ENCODE measurements around the gene HBP1. TPM values are rescaled to one million over a fixed set of nuclear protein-coding genes. Genes with fewer than 3 reads are reported as not detected.
A peak's percentile ranks its signal among the peaks of the same experiment; 100 is the strongest.
"Not testable (repeated sequence)": the region's sequence is repeated elsewhere in the genome, so short reads cannot be mapped to it uniquely, and the experiment has no call there.

Gene HBP1
- total and polyA plus RNA-seq, 4 experiments from 2014 or later, result 71.6 to 116 (median 105) TPM

DNA sequence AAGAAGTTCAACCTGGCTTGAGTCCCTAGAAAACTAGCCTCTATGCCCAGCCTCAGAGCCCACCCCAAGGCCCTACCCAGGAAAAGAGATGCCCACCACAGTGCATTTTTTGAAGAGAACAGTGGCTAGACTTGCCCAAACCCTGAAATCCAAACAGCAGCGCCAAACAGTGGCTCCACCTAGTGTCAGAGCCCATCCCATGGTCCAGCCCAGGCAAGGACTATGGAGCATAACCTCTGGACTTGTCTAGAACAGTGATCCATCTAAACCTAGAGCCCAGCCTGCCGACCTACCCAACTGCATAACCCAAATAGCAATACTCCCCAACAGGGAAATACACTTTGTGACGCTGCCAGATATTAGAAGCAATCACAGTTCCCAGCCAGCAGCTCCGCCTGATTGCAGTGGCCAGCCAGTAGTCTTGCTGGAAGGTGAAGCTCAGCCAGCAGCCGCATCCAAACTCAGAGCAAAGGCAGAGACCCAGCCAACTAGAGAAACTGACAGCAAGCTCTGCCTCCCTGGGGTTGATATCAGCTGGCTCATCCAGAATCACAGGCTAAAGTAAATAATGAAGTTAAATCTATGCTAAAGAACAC lies 44.5 kb downstream of the HBP1 start:
- no peak for DNase-seq
- Mint-ChIP-seq H3K9me3 (peaks cover 0 to 30% (median 22%) of the 10 kb centered on the region in 8 donors), H3K4me3 (no peak overlapping the region), H3K27me3 (no peaks in the 10 kb centered on the region), H3K4me1 (peaks cover 0 to 3% (median 2%) of the 10 kb centered on the region in 4 donors), H3K36me3 (peaks cover 63 to 76% of the 10 kb centered on the region in 2 donors), H3K27ac (peak overlapping the region in 2 of 7 donors; percentile 54 to 80)
- Histone ChIP-seq H3K27me3 (ENCODE audit: insufficient read depth, low read length) (no peaks in the 10 kb centered on the region), H3K36me3 (ENCODE audit: insufficient read depth, low read length) (peaks cover 17% of the 10 kb centered on the region), H3K9me3 (ENCODE audit: control insufficient read depth in 1 of 2, low read length in 2 of 2) (peaks cover 0 to 3% of the 10 kb centered on the region in 2 donors), H3K27ac (ENCODE audit: low read depth, low read length) (no peak overlapping the region), H3K4me3 (ENCODE audit: low read length in 2 of 2) (no peak overlapping the region), H3K4me1 (ENCODE audit: insufficient read depth, low read length) (no peaks in the 10 kb centered on the region)
- ChIA-PET POLR2A (ENCODE audit: partially characterized antibody) (no interaction called here), CTCF (ENCODE audit: partially characterized antibody) (no interaction called here)
- intact Hi-C loops (cut with micrococcal nuclease), result no loop called here

- Mint-ChIP-seq H3K4me1 (peaks cover 0 to 3% (median 2%) of the 10 kb centered on the region in 4 donors), H3K9me3 (peaks cover 0 to 30% (median 22%) of the 10 kb centered on the region in 8 donors), H3K36me3 (peaks cover 62 to 78% of the 10 kb centered on the region in 2 donors), H3K27me3 (no peaks in the 10 kb centered on the region), H3K4me3 (no peak overlapping the region), H3K27ac (peak overlapping the region in 2 of 7 donors; percentile 39 to 80)
- no peaks in the 10 kb centered on the region for H3K4me1 ChIP-seq (ENCODE audit: insufficient read depth, low read length)
- no peak overlapping the region for H3K27ac ChIP-seq (ENCODE audit: low read depth, low read length)
- POLR2A ChIA-PET (ENCODE audit: partially characterized antibody), result no interaction called here
- peaks cover 10% of the 10 kb centered on the region for H3K36me3 ChIP-seq (ENCODE audit: insufficient read depth, low read length)
- intact Hi-C loops (cut with micrococcal nuclease), result no loop called here
- DNase-seq, result no peak
- peaks cover 0 to 3% of the 10 kb centered on the region in 2 donors for H3K9me3 ChIP-seq (ENCODE audit: control insufficient read depth in 1 of 2, low read length in 2 of 2)
- H3K4me3 ChIP-seq (ENCODE audit: low read length in 2 of 2), result no peak overlapping the region
- no peaks in the 10 kb centered on the region for H3K27me3 ChIP-seq (ENCODE audit: insufficient read depth, low read length)
- CTCF ChIA-PET (ENCODE audit: partially characterized antibody), result no interaction called here
Measured at GRCh38 chr7:107213945-107214344, 45.1 kb downstream of the HBP1 start.

- Mint-ChIP-seq H3K4me1 (peaks cover 0 to 7% (median 4%) of the 10 kb centered on the region in 4 donors), H3K27ac (no peak overlapping the region), H3K27me3 (no peaks in the 10 kb centered on the region), H3K36me3 (peaks cover 63 to 72% of the 10 kb centered on the region in 2 donors), H3K9me3 (peaks cover 2 to 18% (median 11%) of the 10 kb centered on the region in 8 donors), H3K4me3 (no peak overlapping the region)
- ChIA-PET POLR2A (ENCODE audit: partially characterized antibody) (no interaction called here), CTCF (ENCODE audit: partially characterized antibody) (no interaction called here)
- intact Hi-C loops (cut with micrococcal nuclease), result no loop called here
- no peaks in the 10 kb centered on the region for H3K4me1 ChIP-seq (ENCODE audit: insufficient read depth, low read length)
- no peaks in the 10 kb centered on the region for H3K36me3 ChIP-seq (ENCODE audit: insufficient read depth, low read length)
- no peaks in the 10 kb centered on the region for H3K27me3 ChIP-seq (ENCODE audit: insufficient read depth, low read length)
- H3K27ac ChIP-seq (ENCODE audit: low read depth, low read length), result no peak overlapping the region
- DNase-seq, result no peak
- H3K4me3 ChIP-seq (ENCODE audit: low read length in 2 of 2), result no peak overlapping the region
- peaks cover 0 to under 1% of the 10 kb centered on the region in 2 donors for H3K9me3 ChIP-seq (ENCODE audit: control insufficient read depth in 1 of 2, low read length in 2 of 2)
Measured at GRCh38 chr7:107219563-107220244, 50.9 kb downstream of the HBP1 start.

DNA sequence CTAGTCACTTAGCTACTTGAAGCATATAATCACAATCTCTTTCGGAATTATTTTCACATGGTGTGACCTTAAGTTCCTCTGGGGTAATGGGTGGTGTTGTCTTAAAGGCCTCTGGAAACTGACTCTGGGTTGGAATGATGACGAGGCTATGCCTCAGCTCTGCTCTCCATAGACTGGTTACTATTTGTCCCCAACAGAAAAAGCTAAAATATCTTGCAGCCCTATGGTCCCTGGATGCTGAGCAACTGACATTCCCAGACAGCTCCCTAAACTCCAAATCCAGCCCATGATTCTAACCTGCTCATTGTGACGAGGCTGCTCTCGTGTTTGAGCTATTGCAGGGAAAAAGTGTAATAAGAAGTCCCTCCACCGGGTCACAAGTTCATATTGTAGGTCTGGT lies 51.6 kb downstream of the HBP1 start:
- POLR2A ChIA-PET (ENCODE audit: partially characterized antibody), result interaction anchor here (0.5 kb wide), 1 partner anchor 70 kb away, joined by 3 read pairs; no protein-coding TSS in a partner anchor

GRCh38 chr7:107220806-107221205 lies 52.0 kb downstream of the HBP1 start:
- CTCF ChIA-PET (ENCODE audit: partially characterized antibody); H3K9me3 ChIP-seq (ENCODE audit: control insufficient read depth in 1 of 2, low read length in 2 of 2); H3K27me3 Mint-ChIP-seq; H3K27ac Mint-ChIP-seq; H3K4me3 ChIP-seq (ENCODE audit: low read length in 2 of 2); H3K4me1 Mint-ChIP-seq; H3K36me3 ChIP-seq (ENCODE audit: insufficient read depth, low read length); H3K27ac ChIP-seq (ENCODE audit: low read depth, low read length); intact Hi-C loops (cut with micrococcal nuclease); H3K4me3 Mint-ChIP-seq; H3K4me1 ChIP-seq (ENCODE audit: insufficient read depth, low read length); H3K27me3 ChIP-seq (ENCODE audit: insufficient read depth, low read length); DNase-seq: not testable (repeated sequence)
- Mint-ChIP-seq H3K9me3 (peaks cover 1 to 11% (median 6%) of the 10 kb centered on the region in 8 donors), H3K36me3 (peaks cover 62 to 67% of the 10 kb centered on the region in 2 donors)
- POLR2A ChIA-PET (ENCODE audit: partially characterized antibody), result interaction anchor here (0.5 kb wide), 1 partner anchor 70 kb away, joined by 3 read pairs; no protein-coding TSS in a partner anchor

More for the DNA sequence above, 51.6 kb downstream of the HBP1 start:
- Histone ChIP-seq H3K27me3 (ENCODE audit: insufficient read depth, low read length) (no peaks in the 10 kb centered on the region), H3K36me3 (ENCODE audit: insufficient read depth, low read length) (no peaks in the 10 kb centered on the region), H3K9me3 (ENCODE audit: control insufficient read depth in 1 of 2, low read length in 2 of 2) (no peaks in the 10 kb centered on the region), H3K4me1 (ENCODE audit: insufficient read depth, low read length) (no peaks in the 10 kb centered on the region), H3K27ac (ENCODE audit: low read depth, low read length) (no peak overlapping the region), H3K4me3 (ENCODE audit: low read length in 2 of 2) (no peak overlapping the region)
- peaks cover 0 to 7% (median 2%) of the 10 kb centered on the region in 4 donors for H3K4me1 Mint-ChIP-seq
- peaks cover 2 to 11% (median 6%) of the 10 kb centered on the region in 8 donors for H3K9me3 Mint-ChIP-seq
- no peak overlapping the region for H3K4me3 Mint-ChIP-seq
- intact Hi-C loops (cut with micrococcal nuclease), result no loop called here
- CTCF ChIA-PET (ENCODE audit: partially characterized antibody), result no interaction called here
- peaks cover 63 to 68% of the 10 kb centered on the region in 2 donors for H3K36me3 Mint-ChIP-seq
- DNase-seq, result no peak
- H3K27ac Mint-ChIP-seq, result no peak overlapping the region
- H3K27me3 Mint-ChIP-seq, result no peaks in the 10 kb centered on the region

DNA sequence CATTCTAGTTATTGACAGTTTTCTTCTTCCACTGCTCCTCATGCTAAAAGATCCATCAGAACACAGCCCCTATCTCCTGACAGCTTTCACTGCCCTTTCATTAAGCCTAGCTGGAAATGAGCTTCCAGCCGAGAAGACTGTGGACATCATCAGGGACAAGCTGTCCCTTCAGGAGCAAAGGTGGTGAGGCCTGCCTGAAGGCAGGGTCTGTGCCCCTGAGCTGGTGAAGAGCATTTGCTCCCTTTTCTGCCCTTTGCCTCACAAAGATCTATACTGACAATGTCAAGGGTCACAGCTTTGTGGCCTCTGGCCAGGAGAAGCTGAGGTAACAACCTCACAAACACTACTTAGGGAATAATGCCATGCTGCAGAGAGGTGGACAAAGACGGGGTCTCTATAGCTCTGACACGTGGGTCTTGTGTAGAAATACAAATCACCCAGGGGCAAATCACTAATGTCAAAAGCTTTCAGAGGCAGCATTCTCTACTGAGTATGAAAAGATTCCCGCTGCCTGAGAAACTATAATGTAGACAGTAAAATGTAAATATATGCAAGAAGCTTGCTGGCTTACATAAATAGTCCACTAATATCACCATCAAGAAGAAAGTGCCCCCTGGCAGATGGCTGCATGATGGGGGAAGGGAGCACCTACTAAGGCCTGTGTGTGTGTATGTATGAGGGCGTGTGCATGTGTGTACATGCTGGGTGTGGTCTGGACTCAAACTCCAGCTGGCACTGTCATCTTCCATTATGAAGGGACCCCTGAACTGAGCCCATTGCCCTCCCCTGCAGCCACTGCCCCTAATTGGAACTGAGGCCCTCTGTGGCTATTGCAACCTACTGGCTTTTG lies 55.8 kb downstream of the HBP1 start:
- Mint-ChIP-seq H3K4me3 (no peak overlapping the region), H3K9me3 (no peaks in the 10 kb centered on the region), H3K36me3 (peaks cover 44 to 61% of the 10 kb centered on the region in 2 donors), H3K27ac (peak overlapping the region in 2 of 7 donors; percentile 24 to 36), H3K27me3 (no peaks in the 10 kb centered on the region), H3K4me1 (peaks cover 0 to 2% (median 0%) of the 10 kb centered on the region in 4 donors)
- ChIA-PET CTCF (ENCODE audit: partially characterized antibody) (no interaction called here), POLR2A (ENCODE audit: partially characterized antibody) (no interaction called here)
- intact Hi-C loops (cut with micrococcal nuclease), result no loop called here
- DNase-seq, result no peak
- no peak overlapping the region for H3K4me3 ChIP-seq (ENCODE audit: low read length in 2 of 2)
- H3K27ac ChIP-seq (ENCODE audit: low read depth, low read length), result no peak overlapping the region
- no peaks in the 10 kb centered on the region for H3K4me1 ChIP-seq (ENCODE audit: insufficient read depth, low read length)
- H3K9me3 ChIP-seq (ENCODE audit: control insufficient read depth in 1 of 2, low read length in 2 of 2), result no peaks in the 10 kb centered on the region
- no peaks in the 10 kb centered on the region for H3K27me3 ChIP-seq (ENCODE audit: insufficient read depth, low read length)
- H3K36me3 ChIP-seq (ENCODE audit: insufficient read depth, low read length), result no peaks in the 10 kb centered on the region

DNA sequence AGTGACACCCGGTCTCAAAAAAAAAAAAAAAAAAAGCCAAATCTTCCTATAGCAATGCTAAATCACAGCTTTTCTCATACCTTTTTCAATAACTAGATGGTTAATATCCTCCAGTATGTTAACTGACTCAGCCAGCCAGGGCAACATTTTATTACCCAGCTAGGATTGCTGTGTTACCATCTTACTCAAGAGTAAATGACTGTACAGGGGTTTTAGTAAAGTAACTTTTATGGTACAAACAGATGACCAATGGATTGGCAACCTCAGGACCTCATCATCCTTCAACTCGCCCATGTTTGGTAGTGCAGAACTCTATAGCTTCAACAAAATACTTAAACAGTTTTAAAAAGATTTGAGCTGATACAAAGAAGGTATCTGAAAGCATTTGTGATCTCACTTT lies 59.5 kb downstream of the HBP1 start:
- ChIA-PET POLR2A (ENCODE audit: partially characterized antibody) (no interaction called here), CTCF (ENCODE audit: partially characterized antibody) (no interaction called here)
- H3K9me3 ChIP-seq (ENCODE audit: control insufficient read depth in 1 of 2, low read length in 2 of 2), result no peaks in the 10 kb centered on the region
- no peak for DNase-seq
- H3K36me3 Mint-ChIP-seq, result peaks cover 32 to 51% of the 10 kb centered on the region in 2 donors
- no peaks in the 10 kb centered on the region for H3K36me3 ChIP-seq (ENCODE audit: insufficient read depth, low read length)
- no peak overlapping the region for H3K27ac Mint-ChIP-seq
- no peaks in the 10 kb centered on the region for H3K4me1 Mint-ChIP-seq
- intact Hi-C loops (cut with micrococcal nuclease), result no loop called here
- no peaks in the 10 kb centered on the region for H3K9me3 Mint-ChIP-seq
- no peaks in the 10 kb centered on the region for H3K27me3 Mint-ChIP-seq
- no peak overlapping the region for H3K4me3 ChIP-seq (ENCODE audit: low read length in 2 of 2)
- no peak overlapping the region for H3K27ac ChIP-seq (ENCODE audit: low read depth, low read length)
- no peak overlapping the region for H3K4me3 Mint-ChIP-seq
- H3K4me1 ChIP-seq (ENCODE audit: insufficient read depth, low read length), result no peaks in the 10 kb centered on the region
- H3K27me3 ChIP-seq (ENCODE audit: insufficient read depth, low read length), result no peaks in the 10 kb centered on the region
